HG03060 (cell line): ENCODE results near the gene MRPL42.

Experiments
- ATAC-seq: cut with Tn5 transposase; IDR thresholded peaks from one replicate; pipeline ENCODE4 v1.9.1; 2021; ENCODE audit warnings: low read depth, moderate number of reproducible peaks; ENCODE audit not compliant: unreplicated experiment

The MRPL42 gene

DNA sequence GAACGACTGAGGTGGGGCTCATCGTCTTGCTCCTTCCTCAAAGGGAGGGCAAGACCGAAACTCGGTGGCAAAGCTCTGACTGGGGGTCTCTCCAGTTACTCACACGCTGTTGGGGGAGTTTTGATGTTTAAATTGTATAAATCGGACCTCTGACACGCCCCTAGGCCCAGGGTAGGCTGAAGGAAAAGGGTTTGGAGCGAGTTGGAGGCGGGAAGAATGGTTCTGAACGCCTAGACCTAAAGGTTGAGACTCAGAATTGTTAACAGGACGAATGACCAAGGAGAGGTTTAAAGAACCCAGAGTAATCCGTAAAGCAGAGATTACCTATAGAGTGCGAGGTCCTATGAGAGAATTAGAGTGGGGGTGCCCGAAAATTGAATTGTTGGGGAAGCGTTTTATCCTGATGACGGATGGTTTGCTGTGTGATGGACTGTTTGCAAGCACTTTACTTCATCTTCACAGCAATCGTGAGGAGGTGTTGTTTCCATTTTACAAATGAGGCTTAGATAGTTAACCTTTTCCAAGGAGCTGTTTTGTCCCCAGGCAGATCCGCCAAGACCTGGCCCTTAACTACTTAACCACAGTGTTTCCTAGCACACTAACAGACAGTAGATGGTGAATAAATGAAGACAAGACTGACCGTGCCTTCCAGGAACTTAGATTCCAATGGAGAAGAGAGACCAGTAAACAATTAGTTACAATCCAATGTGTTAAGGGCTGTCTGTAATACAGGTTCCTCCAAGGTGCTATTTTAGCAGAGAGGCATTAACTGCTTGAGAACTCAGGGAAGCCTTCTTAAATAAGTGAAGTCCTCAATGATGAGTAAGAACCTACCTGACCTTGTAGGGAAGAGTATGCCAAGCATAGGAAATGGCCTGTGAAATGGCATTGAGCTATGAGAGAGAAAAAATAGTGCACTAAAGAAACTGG lies 24.6 kb upstream of the MRPL42 start:
- ATAC-seq, result no peak

DNA sequence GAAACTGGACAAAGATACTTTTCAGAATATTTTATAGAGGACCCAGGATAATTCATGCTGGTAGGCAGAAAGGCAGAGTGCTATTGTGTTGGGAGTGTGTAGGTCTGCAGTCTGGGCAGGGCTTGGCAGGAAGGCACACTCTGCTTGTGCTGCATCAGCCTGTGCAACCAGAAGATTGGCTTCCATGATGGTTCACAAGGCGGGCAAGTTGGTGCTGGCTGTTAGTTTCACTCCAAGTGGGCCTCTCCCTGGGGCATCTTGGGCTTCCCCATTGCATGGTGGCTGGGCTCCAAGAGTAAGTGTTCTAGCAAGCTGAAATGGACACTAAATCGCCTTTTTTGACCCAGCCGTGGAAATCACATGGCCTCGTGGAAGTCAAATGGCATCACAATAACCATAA lies 23.7 kb upstream of the MRPL42 start:
- no peak for ATAC-seq

DNA sequence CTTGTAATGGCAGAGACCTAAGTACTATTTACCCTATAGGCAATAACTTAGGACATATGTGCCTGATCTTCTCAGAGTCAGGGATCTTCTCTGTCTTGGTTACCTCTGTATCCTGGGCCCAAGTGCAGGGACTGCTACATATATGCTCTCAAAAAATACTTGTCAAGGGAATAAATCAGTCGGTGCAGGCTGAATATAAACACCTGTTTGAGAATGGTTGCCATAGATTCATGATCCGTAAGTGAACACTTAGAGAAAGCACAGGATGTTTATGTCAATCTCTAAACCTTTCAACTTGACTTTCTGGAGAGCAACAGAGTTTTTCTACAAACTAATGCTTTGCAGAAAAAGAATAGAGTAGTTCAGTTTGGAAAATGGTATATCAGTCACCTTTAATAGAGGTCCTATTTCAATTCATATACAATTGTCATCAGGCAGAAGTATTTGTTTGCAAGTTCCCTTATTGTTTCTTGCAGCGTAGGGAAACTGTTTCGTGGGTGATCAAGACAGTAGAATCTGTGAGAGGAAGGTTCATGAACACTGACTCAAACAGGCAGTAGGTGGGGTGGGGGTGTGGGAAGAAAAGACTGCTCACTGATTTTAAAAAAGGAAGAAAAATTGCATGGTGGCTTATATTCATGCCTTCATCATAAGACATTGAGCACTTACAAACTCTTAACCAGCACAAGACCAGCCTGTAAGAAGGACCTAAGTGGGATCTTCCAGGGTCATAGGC lies 19.6 kb upstream of the MRPL42 start:
- ATAC-seq, result no peak

DNA sequence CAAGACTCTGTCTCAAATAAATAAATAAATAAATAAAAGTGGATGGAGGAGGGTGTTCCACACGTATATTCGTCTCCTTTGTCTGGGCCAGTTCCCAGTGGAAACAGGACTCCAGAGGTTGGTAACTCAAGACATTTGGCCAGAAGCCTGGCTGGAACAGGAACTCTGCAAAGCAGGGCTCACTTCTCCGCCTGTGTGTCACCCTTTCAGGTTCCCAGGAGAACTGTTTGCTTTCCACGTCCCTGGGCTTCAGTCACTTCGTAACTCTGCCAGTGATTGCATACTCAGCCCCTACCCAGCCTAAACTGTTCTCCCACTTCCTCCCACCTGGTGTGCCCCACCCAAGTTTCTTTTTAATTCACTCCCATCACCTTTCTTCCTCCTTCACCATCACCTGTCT lies 18.5 kb upstream of the MRPL42 start:
- no peak for ATAC-seq

DNA sequence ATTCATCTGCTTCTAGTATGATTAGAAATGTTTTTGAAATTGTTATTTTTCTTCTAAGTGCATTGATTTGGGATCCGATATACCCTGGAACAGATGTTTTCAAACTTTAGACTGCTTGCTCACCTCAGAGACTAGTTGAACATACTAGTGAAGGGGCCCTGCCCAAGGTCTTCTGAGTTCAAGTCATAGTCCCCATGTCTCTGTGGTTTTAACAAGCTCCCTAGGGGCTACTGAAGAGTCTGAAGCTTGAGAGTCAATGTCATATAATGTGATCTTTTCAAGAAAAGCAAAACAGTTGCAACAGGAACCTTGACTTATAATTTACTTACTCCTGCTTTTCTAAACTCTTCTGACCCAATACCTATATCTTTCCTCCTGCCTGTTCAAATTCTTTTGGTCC lies 18.0 kb upstream of the MRPL42 start:
- peak; percentile 97 for ATAC-seq

DNA sequence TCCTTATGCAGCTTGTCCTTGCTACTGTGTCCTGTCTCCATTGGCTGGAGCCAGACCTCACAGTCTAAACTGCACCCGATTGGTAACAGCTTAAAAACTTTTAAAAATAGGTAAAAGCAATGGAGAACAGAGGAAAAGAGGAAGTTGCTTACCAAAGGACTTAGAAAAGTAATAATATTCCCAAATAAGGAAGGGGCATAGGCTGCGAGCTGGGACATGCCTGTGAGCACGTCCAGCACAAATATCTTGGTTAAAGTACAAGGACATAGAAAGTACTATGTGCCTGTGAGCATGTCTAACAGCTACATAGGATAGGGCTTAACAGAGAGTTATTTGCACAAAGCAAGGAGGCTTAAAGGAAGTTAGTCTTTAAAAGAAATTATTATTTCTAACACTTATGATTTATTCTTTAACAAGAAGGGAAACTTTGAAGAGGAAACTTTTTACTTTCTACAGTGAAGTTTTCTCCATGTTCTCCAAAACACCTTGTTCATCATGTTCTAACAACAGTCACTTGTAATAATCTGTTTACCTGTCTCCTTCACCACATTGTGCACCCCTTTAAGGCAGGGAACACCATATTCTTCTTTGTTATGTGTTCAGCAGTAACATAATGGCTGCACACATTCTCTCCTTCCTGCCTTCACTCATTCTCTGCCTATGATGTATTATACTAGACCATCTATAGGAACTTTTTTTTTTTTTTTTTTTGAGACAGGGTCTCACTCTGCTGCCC lies 15.7 kb upstream of the MRPL42 start:
- ATAC-seq, result no peak

DNA sequence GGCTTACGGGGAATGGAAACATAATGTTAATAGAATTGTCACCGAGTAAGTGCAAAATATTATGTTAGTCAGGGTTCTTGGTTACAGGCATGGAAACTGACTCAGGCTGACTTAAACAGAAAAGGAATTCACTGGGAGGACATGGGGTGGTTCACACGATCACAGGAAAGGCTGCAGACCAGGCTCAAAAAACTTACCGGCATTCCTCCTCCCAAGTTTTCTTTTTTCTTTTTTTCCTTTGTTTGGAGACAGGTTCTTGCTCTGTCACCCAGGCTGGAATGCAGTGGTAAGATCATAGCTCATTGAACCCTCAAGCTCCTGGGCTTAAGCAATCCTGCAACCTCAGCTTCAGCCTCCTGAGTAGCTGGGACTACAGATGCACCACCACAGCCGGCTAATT lies 13.7 kb upstream of the MRPL42 start:
- no peak for ATAC-seq

DNA sequence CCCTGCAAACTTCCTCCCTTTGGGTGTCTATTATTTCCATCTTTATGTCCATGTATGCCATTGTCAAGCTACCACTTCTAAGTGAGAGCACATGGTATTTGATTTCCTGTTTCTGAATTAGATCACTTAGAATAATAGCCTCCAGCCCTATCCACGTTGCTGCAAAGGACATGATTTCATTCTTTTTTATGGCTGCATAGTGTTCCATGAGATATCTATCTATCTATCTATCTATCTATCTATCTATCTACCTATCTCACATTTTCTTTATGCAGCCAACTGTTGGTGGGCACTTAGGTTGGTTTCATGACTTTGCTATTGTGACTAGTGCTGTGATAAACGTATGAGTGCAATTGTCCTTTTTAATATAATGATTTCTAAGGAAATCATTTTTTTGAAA lies 11.2 kb upstream of the MRPL42 start:
- no peak for ATAC-seq

DNA sequence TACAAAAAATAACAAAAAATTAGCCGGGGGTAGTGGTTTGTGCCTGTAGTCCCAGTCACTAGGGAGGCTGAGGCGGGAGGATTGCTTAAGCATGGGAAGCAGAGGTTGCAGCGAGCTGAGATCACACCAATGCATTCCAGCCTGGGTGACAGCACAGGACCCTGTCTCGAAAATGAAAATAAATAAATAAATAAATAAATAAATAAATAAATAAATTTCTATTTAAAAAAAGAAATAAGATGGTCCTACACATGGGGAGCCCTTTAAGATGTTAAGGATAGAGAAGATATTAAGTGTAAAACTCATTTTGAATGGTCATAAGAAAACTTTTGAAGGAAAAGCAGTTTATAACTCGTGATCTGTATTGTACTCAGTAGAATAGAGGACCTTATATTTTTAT lies 8.2 kb upstream of the MRPL42 start:
- ATAC-seq, result no peak

DNA sequence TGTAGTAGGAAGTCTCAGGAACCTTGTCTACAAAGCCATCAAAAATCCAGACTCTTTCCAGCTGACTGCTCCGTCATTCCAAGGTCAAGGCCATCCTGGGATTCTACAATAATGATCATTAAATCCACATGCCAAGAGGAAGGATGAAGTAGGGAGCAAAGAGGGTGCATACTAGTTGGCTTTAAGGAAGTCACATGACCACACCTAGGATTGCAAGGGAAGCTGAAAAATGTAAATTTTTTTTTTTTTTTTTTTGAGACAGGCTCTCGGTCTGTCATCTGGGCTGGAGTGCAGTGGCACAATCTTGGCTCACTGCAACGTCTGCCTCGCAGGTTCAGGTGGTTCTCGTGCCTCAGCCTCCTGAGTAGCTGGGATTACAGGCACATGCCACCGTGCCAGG lies 7.3 kb upstream of the MRPL42 start:
- ATAC-seq, result no peak

DNA sequence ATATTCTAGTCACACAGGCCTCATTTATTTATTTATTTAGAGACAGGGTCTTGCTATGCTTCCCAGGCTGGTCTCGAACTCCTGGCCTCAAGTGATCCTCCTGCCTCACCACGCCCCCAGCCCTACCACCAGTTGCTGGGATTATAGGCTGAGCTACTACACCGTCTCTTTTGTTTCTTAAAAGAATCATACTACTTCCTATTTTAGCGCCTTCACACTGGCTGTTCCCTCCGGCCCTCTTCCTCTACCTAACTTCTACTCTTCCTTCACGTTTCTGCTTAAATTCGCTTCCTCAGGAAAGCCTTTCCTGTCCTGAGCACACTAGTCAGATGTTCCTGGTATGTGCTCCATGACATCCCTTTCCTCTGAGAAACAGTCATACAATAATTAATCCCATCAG lies 6.4 kb upstream of the MRPL42 start:
- no peak for ATAC-seq

DNA sequence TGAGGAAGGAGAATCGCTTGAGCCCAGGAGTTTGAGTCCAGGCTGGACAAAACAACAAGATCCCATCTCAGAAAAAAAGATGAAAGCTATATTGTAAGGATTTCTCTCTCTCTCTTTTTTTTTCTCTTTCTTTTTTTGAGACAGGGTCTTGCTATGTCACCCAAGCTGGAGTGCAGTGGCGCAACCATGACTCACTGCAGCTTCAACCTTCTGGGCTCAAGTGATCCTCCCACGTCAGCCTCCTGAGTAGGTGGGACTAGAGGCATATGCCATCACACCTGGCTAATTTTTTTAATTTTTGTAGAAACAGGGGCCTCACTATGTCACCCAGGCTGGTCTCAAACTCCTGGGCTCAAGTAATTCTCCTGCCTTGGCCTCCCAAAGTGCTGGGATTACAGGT lies 5.8 kb upstream of the MRPL42 start:
- ATAC-seq, result no peak

DNA sequence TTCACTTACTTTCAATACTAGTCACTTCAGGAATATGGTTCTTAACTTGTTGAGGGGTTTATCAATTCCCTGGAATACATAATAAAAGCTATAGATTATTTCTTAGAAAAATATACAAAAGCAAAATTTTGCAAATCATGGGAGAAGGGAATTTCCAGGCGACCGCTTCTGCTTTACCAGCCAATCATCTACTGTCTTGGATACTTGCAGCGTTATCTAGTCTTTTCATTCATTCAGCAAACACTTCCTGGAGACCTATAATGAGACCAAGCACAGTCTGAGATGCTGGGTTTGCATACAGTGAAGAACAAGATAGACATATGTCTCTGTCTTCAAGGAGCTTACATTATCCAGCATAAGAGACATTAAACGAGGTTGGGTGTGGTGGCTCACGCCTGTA lies 1.5 kb upstream of the MRPL42 start:
- ATAC-seq, result no peak

DNA sequence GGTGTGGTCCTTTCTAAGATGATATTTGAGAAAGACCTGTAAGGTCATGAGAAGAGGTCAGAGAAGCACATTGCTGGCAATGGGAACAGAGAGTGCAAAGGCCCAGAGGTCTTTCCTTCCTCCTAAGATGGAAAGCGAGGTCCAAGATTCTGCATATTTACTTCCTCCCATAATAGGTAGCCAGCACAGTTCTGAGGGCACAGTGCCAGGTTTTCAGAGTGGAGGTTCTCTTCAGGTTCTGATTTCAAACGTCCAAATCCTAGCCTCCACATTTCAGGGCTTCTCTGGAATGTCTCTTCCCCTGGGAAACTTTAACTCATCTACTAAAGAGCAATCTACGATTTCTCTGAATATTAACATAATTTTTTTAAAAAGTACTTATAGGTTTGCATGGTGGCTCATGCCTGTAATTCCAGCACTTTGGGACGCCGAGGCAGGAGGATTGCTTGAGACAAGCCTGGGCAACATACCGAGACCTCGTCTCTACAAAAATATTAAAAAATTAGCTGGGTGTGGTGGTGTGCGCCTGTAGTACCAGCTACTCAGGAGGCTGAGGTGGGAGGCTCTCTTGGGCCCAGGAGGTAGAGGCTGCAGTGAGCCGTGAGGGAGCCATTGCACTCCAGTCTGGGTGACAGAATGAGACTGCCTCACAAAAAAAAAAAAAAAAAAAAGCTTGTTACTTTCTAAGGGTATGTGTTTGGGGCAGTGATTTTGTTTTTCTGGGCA lies 526 bp upstream of the MRPL42 start:
- ATAC-seq, result no peak

DNA sequence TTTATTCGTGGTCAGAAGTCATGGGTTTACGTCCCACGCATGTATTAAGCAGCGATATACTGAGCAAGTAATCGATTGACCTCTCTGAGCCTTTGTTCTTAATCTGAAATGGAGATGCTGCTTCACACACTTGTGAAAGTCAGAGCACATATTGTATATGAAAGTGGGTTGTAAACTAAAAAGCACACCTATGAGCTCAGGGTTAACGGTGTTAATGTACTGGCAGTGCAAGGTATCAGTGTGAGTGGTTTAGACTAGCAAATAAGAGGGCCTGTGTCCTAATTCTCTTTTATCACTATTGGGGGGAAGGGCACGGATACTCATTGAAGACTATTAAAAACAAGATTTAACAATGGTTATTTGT lies 676 bp downstream of the MRPL42 start:
- ATAC-seq, result no peak

DNA sequence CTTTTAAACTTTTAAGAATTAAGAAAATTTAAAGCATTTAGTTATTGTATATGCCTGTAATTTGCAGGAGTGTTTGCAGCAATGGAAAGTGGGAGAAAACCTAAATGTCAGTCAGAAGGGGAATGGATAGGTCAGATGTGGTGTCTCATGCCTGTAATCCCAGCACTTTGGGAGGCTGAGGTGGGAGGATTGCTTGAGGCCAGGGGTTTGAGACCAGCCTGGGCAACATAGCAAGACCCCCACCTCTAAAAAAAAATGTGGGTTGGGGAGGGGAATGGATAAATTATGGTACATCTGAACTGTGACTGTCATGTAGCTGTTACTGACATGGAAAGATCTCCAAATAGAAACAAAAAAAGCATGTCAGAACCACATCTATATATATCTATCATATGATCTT lies 2.1 kb downstream of the MRPL42 start:
- no peak for ATAC-seq

DNA sequence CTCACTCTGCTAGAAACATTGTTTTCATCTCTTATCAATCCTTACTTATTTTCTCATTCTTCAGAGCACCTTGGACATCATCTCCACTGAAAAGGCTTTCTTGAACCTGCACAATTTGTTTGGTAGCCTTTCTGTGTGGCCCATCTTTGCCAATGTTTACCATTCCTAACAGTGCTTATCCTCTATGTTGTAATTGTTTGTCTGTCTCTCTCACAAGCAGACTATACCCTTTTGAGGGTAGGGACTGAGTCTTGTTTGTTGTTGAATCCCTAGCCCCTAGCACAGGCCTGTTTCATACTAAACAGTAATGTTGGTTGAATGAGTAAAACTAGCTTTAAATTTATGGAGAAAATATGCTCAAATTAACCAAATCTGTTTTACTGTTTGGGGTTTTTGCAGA lies 9.2 kb downstream of the MRPL42 start:
- no peak for ATAC-seq

DNA sequence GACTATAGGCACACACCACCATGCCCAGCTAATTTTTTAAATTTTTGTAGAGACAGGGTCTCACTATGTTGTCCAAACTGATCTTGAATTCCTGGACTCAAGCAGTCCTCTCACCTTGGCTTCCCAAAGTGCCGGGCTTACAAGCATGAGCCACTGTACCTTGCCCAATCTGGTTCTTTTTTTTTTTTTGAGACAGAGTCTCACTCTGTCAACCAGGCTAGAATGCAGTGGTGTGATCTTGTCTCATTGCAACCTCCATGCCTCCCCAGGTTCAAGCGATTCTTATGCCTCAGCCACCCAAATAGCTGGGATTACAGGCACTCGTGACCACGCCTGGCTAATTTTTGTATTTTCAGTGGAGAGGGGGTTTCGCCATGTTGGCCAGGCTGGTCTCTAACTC lies 15.4 kb downstream of the MRPL42 start:
- no peak for ATAC-seq

DNA sequence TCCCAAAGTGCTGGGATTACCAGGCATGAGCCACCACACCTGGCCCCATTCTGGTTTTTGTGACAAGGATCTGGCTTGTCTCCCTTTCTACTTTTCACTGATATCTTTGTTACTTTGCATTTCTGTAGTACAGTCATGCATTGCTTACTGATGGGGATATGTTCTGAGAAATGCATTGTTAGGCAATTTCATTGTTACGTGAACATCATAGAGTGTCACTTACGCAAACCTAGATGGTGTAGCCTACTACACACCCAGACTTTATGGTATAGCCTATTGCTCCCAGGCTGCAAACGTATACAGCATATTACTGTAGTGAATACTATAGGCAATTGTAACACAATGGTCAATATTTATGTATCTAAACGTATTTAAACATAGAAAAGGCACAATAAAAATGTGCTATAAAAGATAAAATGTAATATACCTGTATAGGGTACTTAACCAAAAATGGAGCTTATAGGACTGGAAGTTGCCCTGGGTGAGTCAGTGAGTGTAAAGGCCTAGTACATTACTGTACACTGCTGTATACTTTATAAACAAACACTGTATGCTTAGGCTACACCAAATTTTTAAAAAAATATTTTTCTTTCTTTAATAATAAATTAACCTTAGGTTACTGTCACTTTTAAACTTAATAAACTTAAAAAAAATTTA lies 16.0 kb downstream of the MRPL42 start:
- ATAC-seq, result no peak

DNA sequence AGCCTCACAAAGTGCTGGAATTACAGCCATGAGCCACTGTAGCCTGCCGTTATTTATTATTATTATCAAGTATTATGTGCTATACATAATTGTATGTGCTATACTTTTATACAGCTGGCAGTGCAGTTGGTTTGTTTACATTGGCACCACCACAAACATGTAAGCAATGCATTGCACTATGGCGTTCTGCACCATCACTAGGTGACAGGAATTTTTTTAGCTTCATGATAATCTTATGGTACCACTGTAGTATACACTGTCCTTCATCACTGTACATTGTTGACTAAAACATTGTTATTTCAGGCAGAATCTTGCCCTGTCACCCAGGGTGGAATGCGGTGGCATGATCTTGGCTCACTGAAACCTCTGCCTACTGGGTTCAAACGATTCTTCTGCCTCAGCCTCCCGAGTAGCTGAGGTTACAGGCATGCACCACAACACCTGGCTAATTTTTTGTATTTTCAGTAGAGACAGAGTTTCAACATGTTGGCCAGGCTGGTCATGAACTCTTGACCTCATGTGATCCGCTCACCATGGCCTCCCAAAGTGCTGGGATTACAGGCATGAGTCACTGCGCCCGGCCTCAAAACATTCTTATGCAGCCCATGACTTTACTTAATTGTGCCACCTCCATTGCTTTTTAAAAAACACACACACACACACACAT lies 17.1 kb downstream of the MRPL42 start:
- no peak for ATAC-seq
